ENCODE results near the gene BLTP3A. TPM values are rescaled to one million over a fixed set of nuclear protein-coding genes. Genes with fewer than 3 reads are reported as not detected.
"Not testable (repeated sequence)": the region's sequence is repeated elsewhere in the genome, so short reads cannot be mapped to it uniquely, and the experiment has no call there.

BLTP3A gene
- total RNA-seq, 1 experiment from 2014 or later = 6.2 TPM

GRCh38 chr6:34791164-34791700 lies 651 bp upstream of the BLTP3A start:
- no peak for DNase-seq (ENCODE audit: low spot score)

GRCh38 chr6:34792605-34793500 lies 970 bp downstream of the BLTP3A start:
- DNase-seq (ENCODE audit: low spot score) = peak; percentile 20

GRCh38 chr6:34793877-34794276 lies 2.0 kb downstream of the BLTP3A start:
- DNase-seq (ENCODE audit: low spot score) = no peak

- no peak for DNase-seq (ENCODE audit: low spot score)
These were observed 4.0 kb downstream of the BLTP3A start for GRCh38 chr6:34795836-34796425.

DNA sequence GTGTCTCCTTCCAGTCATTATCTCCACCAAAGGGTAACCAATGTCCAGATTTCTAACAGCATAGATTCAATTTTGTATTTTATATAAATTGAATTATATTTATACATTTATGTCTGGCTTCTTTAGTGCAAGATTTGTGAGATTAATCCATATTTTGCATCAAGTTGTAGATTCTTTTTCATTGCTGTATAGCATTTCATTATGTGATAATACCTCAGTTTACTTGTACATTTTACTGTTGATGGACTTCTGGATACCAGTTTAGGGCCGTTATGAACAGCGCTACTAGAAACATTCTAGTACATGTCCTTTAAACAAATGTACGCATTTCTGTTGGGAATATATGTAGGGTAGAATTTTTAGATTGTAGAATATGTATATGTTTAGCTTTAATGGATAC lies 6.2 kb downstream of the BLTP3A start:
- no peak for DNase-seq (ENCODE audit: low spot score)

DNA sequence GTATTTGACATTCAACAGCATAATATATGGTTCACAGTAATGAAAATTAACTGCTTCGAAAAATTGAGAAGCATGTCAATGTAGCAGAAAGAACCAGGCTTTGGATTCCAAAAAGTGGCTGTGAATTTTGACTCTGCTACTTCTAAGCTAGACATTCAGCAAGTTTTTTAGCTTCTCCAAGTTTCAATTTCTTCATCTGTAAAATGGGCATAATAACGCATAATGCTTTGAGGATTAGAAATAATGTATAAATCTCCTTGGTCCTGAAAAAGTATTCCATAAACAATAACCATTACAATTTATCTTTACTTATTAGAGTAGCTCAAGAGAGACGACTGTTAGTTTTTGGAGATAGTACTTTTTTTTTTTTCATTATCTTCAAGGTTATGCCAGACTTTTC lies 7.7 kb downstream of the BLTP3A start:
- DNase-seq (ENCODE audit: low spot score) = no peak

- DNase-seq (ENCODE audit: low spot score) = no peak
These were observed 12.7 kb downstream of the BLTP3A start for GRCh38 chr6:34804543-34804942.

DNA sequence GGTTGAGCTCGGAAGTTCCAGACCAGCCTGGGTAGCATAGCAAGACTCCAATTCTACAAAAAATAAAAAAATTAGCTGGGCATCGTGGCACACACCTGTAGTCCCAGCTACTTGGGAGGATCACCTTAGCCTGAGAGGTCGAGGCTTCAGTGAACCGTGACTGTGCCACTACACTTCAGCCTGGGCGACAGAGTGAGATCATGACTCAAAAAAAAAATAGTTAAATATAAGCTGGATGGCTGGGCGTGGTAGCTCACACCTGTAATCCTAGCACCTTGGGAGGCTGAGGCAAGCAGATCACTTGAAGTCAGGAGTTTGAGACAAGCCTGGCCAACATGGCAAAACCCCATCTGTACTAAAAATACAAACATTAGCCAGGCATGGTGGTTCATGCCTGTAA lies 13.2 kb downstream of the BLTP3A start:
- not testable (repeated sequence) for DNase-seq (ENCODE audit: low spot score)

DNA sequence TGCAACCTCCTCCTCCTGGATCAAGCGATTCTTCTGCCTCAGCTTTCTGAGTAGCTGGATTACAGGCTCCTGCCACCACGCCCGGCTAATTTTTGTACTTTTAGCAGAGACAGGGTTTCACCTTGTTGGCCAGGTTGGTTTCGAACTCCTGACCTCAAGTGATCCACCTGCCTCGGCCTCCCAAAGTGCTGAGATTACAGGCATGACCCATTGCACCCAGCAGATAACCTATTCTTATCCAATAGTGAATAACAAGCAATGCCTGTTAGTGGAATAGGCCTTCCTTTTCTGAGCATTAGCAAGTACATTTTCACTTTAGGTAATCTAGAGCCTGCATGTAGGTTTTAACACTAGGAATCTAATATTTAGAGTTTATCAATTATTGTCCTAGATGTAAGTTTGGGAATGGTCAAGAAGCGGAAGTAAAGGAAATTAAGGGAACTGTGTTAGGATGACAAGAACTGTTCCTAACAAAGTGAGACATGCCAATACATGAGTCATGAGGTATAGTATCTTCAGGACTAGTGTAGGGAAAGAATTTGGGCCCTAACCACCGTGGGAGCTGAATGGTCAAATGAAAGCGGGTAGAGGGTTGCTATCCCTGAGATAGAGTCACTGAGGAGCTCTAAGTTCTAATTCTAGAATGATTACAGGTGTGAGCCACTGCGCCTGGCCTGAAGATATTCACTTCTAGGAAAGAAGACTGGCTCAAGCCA lies 15.0 kb downstream of the BLTP3A start:
- no peak for DNase-seq (ENCODE audit: low spot score)

- not testable (repeated sequence) for DNase-seq (ENCODE audit: low spot score)
These were observed 16.6 kb downstream of the BLTP3A start for GRCh38 chr6:34808473-34808872.

- not testable (repeated sequence) for DNase-seq (ENCODE audit: low spot score)
These were observed 17.5 kb downstream of the BLTP3A start for GRCh38 chr6:34809419-34809818.

GRCh38 chr6:34810017-34810882 lies 18.4 kb downstream of the BLTP3A start:
- DNase-seq (ENCODE audit: low spot score) = no peak

GRCh38 chr6:34810936-34811632 lies 19.2 kb downstream of the BLTP3A start:
- no peak for DNase-seq (ENCODE audit: low spot score)

- DNase-seq (ENCODE audit: low spot score) = no peak
These were observed 21.3 kb downstream of the BLTP3A start for GRCh38 chr6:34813028-34813713.

GRCh38 chr6:34816635-34817301 lies 24.9 kb downstream of the BLTP3A start:
- no peak for DNase-seq (ENCODE audit: low spot score)

- DNase-seq (ENCODE audit: low spot score) = no peak
These were observed 25.6 kb downstream of the BLTP3A start for GRCh38 chr6:34817446-34817845.

GRCh38 chr6:34818872-34819570 lies 27.1 kb downstream of the BLTP3A start:
- DNase-seq (ENCODE audit: low spot score) = not testable (repeated sequence)

DNA sequence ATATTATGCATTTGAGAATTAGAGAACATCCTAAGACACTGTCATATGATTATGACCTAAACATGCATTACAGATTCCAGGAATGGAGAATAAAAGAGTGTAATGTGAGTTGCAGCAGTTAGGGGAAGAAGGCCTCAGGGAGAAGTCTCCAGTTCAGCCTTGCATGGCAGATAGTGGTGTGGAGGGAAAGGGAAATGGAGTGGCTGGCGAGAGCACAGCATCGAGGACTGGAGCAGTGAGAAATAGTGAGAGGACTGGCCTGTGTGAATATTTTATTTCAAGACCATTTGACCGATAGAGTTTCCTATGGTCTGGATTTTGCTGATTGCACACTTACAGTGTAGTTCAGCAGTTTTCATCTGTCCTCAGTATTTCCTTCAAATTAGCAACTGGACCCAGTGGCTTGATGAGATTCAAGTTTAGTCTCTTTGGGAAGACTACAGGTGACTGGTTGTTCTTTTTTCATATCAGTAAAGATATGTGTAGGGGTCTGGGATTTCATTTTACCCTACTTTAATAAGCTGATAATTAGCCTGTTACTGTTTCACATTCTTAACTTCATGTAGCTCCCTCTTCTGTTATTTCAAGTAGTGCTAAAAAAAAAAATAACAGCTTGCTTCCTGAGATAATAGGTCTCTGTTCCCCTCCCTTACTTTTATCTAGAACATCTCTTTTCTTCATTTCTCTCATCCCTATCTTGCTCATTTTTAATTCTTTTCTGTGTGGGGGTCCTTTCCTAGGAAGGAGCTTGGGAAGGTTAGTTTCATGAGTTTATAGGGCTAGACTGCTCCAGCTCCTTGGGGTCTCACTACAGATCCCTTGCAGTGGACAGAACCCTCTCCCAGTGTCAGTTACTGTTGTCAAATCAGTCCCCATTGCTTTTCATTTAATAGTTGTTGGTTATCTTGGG lies 27.9 kb downstream of the BLTP3A start:
- no peak for DNase-seq (ENCODE audit: low spot score)
